WTC11 (cell line): ENCODE results near the gene MPDZ.

Experiments used
- CREM ChIP-seq: sonication (generic); formaldehyde crosslinking; IDR thresholded peaks from 2 replicates; pipeline ENCODE4 v1.8.1; 2022; ENCODE audit warnings: mild to moderate bottlenecking, missing genetic modification reagents, moderate library complexity
- CTCF ChIP-seq: fragments of 200-600 bp; IDR thresholded peaks from 2 replicates; pipeline ENCODE4 v1.8.0; 2022; ENCODE audit warnings: antibody characterized with exemption
- ZNF263 ChIP-seq: sonication (generic); formaldehyde crosslinking; IDR thresholded peaks from 2 replicates; pipeline ENCODE4 v1.8.1; 2022; ENCODE audit warnings: low read depth, mild to moderate bottlenecking, moderate library complexity, missing genetic modification reagents

DNA sequence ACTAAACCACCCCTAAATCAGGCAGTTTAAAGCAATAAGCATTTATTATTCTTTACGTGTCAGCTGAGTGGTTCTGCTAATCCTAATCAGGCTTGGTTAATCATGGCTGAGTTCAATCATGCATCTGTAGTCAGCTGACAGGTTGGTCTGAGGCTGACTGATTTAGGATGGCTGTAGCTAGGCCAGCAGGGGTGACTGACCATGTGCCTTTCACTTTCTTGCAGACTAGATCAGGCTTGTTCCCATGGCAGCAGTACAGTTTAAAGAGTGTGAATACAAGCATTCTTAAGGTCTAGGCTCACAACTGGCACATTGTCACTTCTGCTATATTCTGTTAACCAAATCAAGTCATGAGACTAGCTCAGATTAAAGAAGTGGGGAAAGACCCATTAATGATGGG, 16.1 kb upstream of the MPDZ start:
- TF ChIP-seq CREM (CRISPR knock-in tag) (no peak), CTCF (no peak), ZNF263 (no peak)
